Cardiac muscle cell (in vitro differentiated cells and primary cell): ENCODE measurements around the gene PRDM5. TPM values are rescaled to one million over a fixed set of nuclear protein-coding genes. Genes with fewer than 3 reads are reported as not detected.
A peak's percentile ranks its signal among the peaks of the same experiment; 100 is the strongest.
"Not testable (repeated sequence)": the region's sequence is repeated elsewhere in the genome, so short reads cannot be mapped to it uniquely, and the experiment has no call there.

Source experiments
- DNase-seq, 2 donors: peaks; one replicate each; pipeline versions ENCODE4 v3.0.0 to v3.0.0-alpha.2; 2010 to 2017; ENCODE audit warnings: low read depth in 1 of 2, low spot score in 1 of 2
- H3K27ac ChIP-seq: fragments of 200-600 bp; sonication (generic); 2 replicates; pipeline ENCODE4 v1.5.1; 2016
- H3K27me3 ChIP-seq: fragments of 200-600 bp; sonication (generic); 2 replicates; pipeline ENCODE4 v1.6.0; 2016; ENCODE audit warnings: control low read depth
- H3K36me3 ChIP-seq: fragments of 200-600 bp; sonication (generic); 2 replicates; pipeline ENCODE4 v1.5.1; 2016; ENCODE audit warnings: control low read depth
- H3K4me1 ChIP-seq: fragments of 200-600 bp; sonication (generic); 2 replicates; pipeline ENCODE4 v1.8.1; 2017; ENCODE audit warnings: low read depth, mild to moderate bottlenecking, mixed run types
- H3K4me3 ChIP-seq: fragments of 200-600 bp; sonication (generic); 2 replicates; pipeline ENCODE4 v1.5.1; 2016; ENCODE audit warnings: mild to moderate bottlenecking
- H3K9me3 ChIP-seq: fragments of 200-600 bp; sonication (generic); 2 replicates; pipeline ENCODE4 v1.5.1; 2017; ENCODE audit warnings: low read depth, mild to moderate bottlenecking, control low read depth
- CTCF ChIP-seq: IDR thresholded peaks from 2 replicates; pipeline ENCODE4 v1.5.1; 2012; ENCODE audit warnings: low read depth, mild to moderate bottlenecking, low read length
- polyA plus RNA-seq: library from polyadenylated mRNA; unstranded; fragments of >200 nt; fragmentation: Nextera tagmentation; extraction: Ambion mirVana; gene quantifications from 2 replicates; pipeline ENCODE4 v1.2.1, GENCODE V29; 2016
- total RNA-seq: library from RNA; depleted of rRNA; stranded (reverse); fragments of >200 nt; gene quantifications from 2 replicates; pipeline ENCODE4 v1.2.3, GENCODE V29; 2016

PRDM5 gene
- total and polyA plus RNA-seq, 2 experiments from 2014 or later, result 8.7 to 19.3 TPM

GRCh38 chr4:120754590-120754989 lies 167.9 kb downstream of the PRDM5 start:
- no peaks in the 10 kb centered on the region for H3K36me3 ChIP-seq
- H3K27ac ChIP-seq, result peak overlapping the region; percentile 14
- H3K9me3 ChIP-seq, result no peaks in the 10 kb centered on the region
- peaks cover 19% of the 10 kb centered on the region for H3K4me1 ChIP-seq
- no peaks in the 10 kb centered on the region for H3K27me3 ChIP-seq
- TF ChIP-seq CTCF, result no peak
- DNase-seq, result peak in 1 of 2 donors; percentile 27
- H3K4me3 ChIP-seq, result no peak overlapping the region

GRCh38 chr4:120753854-120754253 lies 168.7 kb downstream of the PRDM5 start:
- peaks cover 19% of the 10 kb centered on the region for H3K4me1 ChIP-seq
- no peaks in the 10 kb centered on the region for H3K9me3 ChIP-seq
- no peaks in the 10 kb centered on the region for H3K27me3 ChIP-seq
- TF ChIP-seq CTCF, result no peak
- DNase-seq, result peak; percentile 8 to 78
- H3K4me3 ChIP-seq, result no peak overlapping the region
- peak overlapping the region; percentile 80 for H3K27ac ChIP-seq
- H3K36me3 ChIP-seq, result no peaks in the 10 kb centered on the region

- Histone ChIP-seq H3K36me3 (no peaks in the 10 kb centered on the region), H3K27ac (no peak overlapping the region), H3K9me3 (no peaks in the 10 kb centered on the region), H3K4me1 (peaks cover 19% of the 10 kb centered on the region), H3K4me3 (no peak overlapping the region), H3K27me3 (no peaks in the 10 kb centered on the region)
- no peak for DNase-seq
- TF ChIP-seq CTCF, result no peak
Measured at GRCh38 chr4:120750152-120750525, 172.4 kb downstream of the PRDM5 start.

GRCh38 chr4:120749445-120750151 lies 172.9 kb downstream of the PRDM5 start:
- H3K9me3 ChIP-seq, result no peaks in the 10 kb centered on the region
- no peak for TF ChIP-seq CTCF
- H3K27ac ChIP-seq, result no peak overlapping the region
- no peak for DNase-seq
- no peaks in the 10 kb centered on the region for H3K27me3 ChIP-seq
- no peak overlapping the region for H3K4me3 ChIP-seq
- H3K4me1 ChIP-seq, result peaks cover 18% of the 10 kb centered on the region
- H3K36me3 ChIP-seq, result no peaks in the 10 kb centered on the region

- not testable (repeated sequence) for H3K27me3 ChIP-seq, H3K36me3 ChIP-seq, H3K9me3 ChIP-seq, DNase-seq, H3K4me3 ChIP-seq
- Histone ChIP-seq H3K4me1 (peaks cover 13% of the 10 kb centered on the region), H3K27ac (peak overlapping the region; percentile 48)
Measured at GRCh38 chr4:120741636-120742035, 180.9 kb downstream of the PRDM5 start.

GRCh38 chr4:120736312-120736711 lies 186.2 kb downstream of the PRDM5 start:
- Histone ChIP-seq H3K27me3 (no peaks in the 10 kb centered on the region), H3K4me1 (peaks cover 47% of the 10 kb centered on the region), H3K9me3 (no peaks in the 10 kb centered on the region), H3K4me3 (no peak overlapping the region), H3K27ac (peak overlapping the region; percentile 33), H3K36me3 (no peaks in the 10 kb centered on the region)
- no peak for TF ChIP-seq CTCF
- peak in 1 of 2 donors; percentile 35 for DNase-seq
